ENCODE results near the gene GGA1.
"Not testable (repeated sequence)": the region's sequence is repeated elsewhere in the genome, so short reads cannot be mapped to it uniquely, and the experiment has no call there.

Gene GGA1

DNA sequence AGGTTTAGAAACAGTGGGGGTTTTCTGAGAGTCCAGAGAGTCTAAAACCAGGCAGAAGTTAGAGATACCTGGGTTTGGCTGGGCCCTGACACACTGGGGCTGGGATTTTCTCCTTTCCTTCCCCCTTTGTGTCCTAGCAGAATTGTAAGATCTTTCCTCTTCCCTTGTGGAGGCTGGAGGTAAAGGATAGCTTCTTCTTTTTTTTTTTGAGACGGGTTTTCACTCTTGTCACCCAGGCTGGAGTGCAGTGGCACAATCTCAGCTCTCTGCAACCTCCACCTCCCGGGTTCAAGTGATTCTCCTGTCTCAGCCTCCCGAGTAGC, 1.5 kb downstream of the GGA1 start:
- not testable (repeated sequence) for DNase-seq

DNA sequence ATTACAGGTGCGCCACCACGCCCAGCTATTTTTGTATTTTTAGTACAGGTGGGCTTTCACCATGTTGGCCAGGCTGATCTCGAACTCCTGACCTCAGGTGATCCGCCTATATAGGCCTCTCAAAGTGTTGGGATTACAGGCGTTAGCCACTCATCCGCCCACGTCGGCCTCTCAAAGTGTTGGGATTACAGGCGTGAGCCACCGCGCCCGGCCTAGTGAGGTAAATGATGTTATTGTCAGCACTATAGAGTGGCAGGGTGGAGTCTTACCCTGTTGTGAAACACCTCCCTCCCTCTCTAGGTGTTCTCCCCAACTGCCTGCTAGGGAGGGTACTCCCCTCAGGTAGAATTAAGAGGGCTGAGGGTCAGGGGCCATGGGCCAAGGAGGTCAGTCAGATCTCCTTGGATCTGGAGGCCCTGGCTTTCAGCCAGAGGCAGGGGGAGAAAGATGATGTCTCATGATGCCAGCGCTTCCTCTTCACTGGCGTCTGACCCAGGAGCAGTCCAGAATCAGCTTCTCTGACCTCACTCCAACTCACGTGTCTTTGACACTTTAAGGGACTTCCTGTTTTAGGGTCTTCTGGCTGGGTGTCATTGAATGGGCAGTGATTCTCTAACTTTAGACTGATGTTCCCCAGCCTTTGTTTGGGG, 2.0 kb downstream of the GGA1 start:
- DNase-seq = no peak

DNA sequence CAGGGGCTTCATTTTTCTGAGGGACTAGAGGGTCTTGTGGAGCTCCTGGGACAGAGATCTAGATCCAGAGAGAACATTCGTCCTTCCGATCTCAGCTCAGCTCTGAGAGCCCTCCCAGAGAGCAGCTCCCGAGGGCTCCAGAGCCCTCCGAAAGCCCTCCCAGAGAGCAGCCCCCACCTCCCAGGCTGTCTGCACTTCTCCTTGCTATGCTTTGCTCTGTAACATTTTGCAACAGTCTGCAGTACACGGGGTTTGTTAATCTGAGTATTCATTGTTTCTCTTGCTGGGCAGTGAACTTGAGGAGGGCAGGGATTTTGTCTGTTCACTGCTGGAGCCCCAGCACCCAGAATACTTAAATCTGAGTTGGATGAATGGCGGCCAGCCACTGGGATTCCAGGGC, 2.6 kb downstream of the GGA1 start:
- no peak for DNase-seq

DNA sequence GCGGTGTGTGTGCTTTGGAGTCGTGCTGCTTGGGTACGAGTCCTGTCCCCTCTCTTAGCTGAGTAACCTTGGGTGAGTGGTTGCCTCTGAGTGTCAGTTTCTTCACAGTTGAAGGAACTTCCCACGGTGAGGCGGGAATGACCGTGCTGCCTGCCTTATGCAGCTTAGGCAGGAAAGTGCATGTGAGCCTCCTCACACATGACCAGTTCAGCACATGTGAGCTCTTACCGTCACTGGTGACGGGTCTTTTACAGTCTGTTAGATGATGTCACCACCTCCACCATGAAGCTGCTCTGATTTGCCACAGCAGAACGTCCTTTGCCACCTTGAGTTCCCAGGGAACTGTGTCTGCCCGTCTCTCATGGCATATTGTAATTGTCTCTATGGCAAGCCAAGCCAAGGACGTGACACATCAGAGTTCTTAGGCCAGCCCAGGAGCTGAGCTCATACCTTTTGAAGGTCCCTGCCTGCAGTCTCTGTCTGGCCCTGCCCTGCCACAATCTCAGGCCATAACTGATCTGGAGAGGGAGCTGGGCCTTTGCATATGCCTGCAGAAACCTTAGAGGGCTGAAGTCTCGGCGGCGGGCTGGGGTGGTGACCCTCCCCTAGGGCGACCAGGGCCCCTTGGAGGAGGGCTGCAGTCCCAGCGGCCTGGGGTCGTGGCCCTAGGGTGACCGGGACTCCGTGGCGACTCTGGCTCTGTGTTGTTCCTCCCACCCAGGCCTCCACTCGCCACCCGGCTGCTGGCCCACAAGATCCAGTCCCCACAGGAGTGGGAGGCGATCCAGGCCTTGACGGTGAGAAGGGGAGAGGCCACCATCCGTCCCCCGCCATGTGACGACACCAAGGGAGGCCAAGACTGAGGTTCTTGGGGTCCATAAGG, 7.8 kb downstream of the GGA1 start:
- DNase-seq = no peak

DNA sequence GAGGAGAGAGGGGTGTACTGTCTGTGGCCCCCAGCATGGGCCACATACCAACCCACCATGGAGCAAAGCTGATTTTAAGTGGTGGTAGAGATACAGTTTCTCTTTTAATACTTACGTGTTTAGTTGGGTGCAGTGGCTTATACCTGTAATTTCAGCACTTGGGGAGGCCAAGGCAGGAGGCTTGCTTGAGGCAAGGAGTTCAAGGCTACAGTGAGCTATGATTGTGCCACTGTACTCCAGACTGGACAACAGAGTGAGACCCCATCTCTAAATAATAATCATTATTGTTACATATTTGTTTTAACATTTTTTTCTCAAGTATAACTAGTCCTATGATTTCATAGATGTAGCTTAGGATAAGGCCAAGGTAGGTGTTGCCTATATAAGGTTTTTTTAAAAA, 8.8 kb downstream of the GGA1 start:
- DNase-seq = no peak

DNA sequence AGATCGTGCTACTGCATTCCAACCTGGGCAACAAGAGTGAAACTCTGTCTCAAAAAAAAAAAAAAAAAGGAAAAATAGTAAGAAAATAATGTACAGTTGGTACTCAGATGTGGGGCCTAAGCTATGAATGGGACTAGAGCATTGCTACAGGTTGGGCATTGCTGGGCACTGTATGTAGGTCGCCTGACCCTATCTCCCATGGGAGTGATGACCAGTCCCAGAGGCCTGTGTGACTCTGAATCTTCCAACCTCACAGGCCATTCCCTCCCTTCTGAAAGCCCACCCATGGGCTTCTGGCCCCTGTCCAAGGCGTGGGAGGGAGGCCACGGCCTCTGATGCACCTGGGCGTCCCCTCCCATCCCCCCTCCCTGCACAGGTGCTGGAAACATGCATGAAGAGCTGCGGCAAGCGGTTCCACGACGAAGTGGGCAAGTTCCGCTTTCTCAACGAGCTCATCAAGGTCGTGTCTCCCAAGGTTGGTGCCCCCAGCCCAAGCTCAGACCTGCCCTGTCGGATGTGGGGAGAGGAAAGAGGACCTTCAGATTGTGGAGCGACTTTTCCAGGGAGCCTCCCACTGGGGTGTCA, 9.5 kb downstream of the GGA1 start:
- DNase-seq = no peak

DNA sequence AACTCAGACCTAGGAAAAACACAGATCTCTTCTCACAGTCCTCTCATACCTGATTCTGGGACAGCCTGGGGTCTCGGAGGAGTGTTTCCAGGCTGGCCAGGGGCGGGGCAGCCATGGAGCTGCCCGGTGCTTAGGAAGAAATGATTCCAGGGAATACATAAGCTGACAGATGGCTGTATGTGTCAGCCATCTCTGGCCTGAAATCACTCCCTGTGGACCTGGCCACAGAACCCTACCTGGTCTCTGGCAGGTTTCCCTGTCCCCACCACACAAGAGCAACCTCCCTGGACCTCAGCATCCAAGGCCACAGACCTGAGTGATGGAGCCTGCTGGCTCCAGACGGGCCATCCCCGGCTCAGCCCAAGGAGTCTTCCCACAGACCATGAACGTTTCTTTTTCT, 10.0 kb downstream of the GGA1 start:
- DNase-seq = no peak

DNA sequence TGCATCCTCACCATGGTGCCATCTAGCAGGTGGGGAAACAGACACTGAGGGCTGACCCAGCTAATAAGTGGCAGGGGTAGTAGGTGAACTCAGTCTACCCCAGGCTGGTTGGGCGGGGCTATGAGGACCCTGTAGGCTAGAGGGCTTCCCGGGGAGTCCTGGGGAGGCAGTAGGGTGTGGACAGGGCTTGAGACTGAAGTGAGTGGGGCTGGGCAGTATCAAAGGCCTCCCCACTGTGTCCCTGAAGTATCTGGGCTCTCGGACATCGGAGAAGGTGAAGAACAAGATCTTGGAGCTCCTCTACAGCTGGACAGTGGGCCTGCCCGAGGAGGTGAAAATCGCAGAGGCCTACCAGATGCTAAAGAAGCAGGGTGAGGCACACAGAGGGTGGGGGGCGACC, 11.4 kb downstream of the GGA1 start:
- DNase-seq = no peak

DNA sequence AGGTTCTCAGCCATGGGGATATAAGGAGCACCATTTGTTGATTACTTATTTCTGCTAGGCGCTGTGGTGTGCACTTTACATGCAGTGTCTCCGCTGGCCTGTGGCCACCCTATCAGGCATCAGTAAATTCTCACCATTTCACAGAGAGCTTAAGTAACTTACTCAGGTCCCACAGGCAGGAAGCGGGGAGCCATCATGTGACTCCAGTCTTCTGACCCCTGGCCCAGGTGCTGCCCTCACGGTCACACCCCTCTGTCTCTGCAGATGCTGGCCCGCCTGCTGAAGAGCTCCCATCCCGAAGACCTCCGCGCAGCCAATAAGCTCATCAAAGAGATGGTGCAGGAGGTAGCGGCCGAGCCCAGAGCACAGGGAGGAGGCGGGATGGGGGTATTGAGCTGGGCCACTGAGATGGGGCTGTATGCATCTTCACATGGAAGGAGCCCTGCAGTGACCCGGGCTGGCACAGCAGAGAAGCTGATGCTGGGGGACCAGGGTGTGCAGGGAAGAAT, 12.8 kb downstream of the GGA1 start:
- no peak for DNase-seq

DNA sequence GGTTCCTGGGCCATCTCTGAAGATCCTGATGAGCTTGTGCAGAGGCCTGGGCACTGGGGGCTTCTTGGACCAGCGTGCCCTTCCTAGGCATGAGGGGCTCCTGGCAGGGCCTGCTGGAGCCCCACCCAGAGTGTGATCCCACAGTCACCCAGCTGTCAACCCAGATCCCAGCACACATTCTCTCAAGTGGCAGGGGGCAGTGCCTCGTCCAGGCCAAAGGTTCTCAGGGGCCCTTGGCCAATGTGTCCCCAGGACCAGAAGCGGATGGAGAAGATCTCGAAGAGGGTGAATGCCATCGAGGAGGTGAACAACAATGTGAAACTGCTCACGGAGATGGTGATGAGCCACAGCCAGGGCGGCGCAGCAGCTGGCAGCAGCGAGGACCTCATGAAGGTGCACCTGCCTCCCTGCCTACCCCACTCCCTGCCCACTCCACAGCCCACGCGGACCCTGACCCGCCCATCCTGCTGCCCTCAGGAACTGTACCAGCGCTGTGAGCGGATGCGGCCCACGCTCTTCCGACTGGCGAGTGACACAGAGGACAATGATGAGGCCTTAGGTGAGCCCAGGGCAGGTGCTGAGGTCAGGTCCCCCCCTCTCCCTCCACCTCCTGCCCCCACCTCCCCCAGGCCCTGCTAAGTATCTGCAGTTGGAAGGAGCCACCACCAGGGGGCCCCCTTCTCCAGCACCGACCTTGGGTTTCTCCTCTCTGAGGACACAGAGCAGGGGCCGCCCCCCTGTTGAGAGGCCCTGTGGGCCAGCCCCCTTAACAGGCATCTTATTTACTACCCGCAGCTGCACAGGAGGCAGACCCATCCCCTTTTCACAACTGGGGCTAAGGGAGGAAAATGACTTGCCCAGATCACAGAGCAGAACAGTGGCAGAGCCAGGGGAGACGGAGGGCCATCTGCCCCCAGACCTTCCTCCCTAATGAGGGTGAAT, 14.7 kb downstream of the GGA1 start:
- DNase-seq = peak; percentile 70 to 73

DNA sequence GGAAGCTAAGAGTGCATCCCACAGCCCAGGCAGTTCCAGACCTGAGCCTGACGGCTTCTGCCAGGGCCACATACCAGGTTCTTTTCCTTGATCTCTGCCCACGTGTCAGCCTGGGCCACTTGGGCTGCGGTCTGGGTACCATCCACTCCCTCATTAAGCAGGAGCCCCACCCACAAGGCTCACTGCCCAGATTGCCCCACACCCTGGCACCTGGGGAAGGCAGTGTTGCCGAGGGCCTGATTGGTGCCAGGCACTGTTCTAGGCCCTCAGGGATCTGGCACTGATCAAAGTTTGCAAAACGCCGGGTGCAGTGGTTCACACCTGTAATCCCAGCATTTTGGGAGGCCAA, 15.4 kb downstream of the GGA1 start:
- no peak for DNase-seq

DNA sequence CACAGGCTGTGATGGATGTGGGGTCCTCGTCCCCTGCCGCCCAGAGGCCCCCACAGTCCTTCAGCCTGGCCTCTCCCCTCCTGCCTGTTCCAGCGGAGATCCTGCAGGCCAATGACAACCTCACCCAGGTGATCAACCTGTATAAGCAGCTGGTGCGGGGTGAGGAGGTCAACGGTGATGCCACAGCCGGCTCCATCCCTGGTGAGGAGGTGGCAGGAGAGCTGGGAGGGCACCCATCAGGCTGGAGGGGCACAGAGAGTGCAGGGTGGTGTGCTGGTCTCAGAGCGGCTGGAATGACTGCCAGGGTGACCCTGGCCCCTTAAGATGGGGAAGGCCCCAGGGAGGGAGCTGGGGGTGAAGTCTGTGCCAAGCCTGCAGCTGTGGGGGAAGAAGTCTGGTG, 16.2 kb downstream of the GGA1 start:
- no peak for DNase-seq

DNA sequence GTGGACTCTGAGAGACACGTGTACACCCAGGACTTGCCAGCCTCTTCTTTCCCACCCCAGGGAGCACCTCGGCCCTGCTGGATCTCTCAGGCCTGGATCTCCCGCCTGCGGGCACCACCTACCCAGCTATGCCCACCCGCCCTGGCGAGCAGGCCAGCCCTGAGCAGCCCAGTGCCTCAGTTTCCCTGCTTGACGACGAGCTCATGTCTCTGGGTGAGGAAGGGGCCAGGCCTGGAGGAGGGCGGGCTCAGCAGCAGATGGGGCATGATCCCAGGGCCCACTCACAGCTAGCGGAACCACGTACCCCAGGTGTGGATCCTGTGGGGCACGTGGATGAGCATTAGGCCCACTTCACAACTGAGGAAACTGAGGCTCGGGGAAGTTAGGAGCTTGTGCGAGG, 17.1 kb downstream of the GGA1 start:
- DNase-seq = no peak

DNA sequence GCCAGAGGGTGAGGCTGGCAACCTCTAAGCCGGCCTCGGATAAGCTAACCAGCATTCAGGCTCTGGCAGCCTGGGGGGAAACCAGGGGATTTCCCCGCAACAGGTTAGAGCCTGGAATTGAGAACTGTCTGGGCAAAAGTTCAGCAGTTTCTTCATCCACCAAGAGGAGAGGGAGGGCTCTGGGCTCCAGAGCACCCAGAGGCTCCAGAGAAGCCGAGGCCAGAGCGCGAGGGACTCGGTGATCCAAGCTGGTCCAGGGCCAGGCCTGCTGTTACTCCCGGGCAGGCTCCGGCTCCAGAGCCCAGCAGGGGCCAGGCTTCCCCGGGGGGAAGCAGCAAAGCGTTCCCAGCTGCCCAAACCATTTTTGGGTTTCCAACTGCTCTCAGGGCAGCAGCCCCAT, 17.5 kb downstream of the GGA1 start:
- no peak for DNase-seq

DNA sequence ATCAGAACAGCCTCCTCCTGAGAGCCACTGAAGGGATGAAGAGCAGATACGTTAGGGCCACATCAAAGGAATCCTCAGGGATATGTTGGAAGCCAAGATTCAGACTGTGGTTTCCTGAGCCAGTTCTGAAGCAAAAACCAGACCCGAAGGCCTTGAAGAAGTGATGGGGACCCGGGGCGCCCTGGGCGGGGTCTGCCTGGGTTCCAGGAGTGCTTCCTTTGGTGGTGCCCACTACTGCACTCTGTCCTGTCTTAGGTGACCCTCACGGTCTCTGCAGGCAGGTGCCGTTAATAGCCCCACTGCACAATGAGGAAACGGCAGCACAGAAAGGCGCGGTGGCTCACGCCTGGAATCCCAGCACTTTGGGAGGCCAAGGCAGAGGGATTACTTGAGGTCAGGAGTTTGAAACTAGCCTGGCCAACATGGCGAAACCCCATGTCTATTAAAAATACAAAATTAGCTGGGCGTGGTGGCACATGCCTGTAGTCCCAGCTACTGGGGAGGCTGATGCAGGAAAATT, 18.0 kb downstream of the GGA1 start:
- no peak for DNase-seq

DNA sequence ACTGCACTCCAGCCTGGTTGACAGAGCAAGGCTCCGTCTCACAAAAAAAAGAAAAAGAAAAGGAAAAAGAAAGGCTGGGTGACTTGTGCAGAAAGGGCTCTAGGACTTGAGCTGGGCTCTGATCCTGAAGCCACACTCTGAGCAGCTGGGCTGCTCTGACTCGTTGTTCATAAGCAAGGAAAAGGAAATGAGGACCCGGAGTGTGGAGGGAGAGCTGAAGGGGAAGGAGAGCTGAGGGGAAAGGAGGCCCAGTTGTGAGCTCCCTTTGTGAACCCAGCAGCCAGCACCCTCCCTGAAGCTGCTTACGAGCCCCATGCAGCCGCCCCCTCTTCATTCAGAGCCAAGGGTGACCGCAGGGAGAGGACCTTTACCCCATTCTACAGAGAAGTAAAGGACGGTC, 18.5 kb downstream of the GGA1 start:
- DNase-seq = no peak

DNA sequence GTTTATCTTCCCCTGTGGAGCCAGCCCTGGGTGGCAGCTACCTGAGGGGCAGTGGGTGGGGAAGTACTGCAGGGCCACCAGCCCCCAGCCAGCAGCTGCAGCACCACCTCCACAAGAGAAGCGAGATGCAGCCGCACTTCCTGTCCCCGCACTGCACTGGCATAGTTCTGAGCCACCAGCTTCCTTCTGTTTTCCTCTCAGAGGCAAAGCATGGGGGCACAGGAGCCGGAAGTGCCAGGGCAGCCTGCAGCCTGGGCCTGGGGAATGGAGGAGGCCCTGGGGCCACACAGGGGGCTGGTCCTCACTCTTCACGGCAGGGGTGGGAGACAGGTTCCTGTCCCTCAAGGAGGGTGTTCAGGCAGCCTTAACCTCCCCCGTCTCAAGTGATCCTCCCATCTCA, 18.9 kb downstream of the GGA1 start:
- peak; percentile 35 to 36 for DNase-seq

DNA sequence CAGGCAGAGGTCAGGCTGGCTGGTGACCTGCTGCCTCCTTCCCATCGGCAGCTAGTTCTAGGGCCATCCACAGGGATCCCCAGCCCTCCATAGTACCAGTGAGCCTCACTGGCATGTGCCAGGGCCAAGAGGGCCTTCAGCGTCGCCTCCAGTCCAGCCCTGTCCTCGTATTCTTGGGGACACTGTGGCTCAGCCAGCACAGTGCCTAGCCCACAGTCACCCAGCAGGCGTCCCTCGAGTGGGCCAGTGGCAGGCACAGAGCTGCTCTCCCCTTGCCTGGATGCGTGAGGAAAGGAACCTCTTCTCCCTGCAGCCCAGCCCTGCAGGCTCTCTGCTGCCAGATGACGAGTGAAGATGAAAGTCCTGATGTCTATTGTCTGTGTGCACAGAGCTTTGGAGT, 20.2 kb downstream of the GGA1 start:
- DNase-seq = no peak

DNA sequence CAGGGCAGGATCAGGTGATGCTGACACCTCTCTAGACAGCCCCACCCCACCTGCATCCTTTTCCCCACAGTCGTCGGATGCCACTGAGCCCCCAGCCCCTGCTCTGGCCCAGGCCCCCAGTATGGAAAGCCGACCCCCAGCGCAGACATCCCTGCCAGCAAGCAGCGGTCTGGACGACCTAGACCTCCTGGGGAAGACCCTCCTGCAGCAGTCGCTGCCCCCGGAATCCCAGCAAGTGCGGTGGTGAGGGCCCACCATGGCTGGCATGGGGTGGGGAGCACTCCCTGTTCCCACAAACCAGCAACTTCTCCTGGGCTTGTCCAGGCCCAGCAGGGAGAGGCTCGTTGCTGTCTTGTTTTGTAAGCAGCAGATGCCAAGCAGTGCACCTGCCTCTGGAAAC, 21.3 kb downstream of the GGA1 start:
- DNase-seq = no peak

DNA sequence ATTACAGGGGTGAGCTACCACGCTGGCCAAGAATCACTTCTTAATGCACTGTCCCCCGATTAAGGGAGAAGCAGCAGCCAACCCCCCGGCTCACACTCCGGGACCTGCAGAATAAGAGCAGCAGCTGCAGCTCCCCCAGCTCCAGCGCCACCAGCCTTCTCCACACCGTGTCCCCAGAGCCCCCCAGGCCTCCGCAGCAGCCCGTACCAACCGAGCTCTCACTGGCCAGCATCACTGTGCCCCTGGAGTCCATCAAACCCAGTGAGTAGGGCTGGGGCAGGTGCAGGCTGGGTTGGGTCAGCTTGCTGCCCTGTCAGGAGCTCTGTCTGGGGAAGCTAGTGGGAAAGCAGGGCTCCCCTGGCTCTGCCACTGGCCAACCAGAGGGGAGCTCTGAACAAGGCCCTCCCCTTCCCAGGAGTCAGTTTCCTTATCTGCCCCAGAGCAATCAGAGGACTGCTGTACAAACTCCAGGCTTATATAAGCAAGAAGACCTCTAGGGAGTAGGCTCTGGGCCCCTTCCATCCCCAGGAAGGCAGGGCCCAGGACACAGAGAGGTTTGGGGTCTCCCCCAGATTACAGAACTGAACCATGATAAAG, 22.3 kb downstream of the GGA1 start:
- DNase-seq = no peak

DNA sequence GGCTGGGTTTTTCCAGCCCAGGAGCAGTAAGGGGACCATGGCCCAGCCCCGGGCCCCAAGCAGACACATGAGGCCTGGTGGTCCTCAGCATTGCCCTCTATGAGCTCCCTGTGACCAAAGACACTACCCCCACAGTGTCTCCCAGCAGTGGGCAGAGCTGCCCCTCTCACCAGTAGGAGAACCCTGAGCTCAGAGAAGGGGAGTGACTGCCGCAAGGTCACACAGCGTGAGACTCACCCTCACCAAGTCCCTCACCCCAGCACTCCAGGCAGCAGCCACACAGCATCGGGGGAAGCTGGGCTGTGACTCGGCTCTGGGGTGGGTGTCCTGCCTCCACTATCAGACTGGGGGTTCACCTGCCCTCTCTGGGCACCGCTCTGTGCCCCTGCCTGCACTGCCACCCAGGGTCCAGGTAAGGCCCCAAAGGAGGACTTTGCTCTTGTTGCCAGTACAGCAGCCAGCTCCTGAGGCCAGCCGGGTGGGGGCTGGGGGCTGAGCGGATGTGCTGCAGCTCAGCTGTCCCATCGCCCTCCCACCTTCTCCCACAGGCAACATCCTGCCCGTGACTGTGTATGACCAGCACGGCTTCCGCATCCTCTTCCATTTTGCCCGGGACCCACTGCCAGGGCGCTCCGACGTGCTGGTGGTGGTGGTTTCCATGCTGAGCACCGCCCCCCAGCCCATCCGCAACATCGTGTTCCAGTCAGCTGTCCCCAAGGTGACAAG, 23.0 kb downstream of the GGA1 start:
- DNase-seq = no peak
